ENCODE results near the gene MTCH1.

MTCH1 gene

DNA sequence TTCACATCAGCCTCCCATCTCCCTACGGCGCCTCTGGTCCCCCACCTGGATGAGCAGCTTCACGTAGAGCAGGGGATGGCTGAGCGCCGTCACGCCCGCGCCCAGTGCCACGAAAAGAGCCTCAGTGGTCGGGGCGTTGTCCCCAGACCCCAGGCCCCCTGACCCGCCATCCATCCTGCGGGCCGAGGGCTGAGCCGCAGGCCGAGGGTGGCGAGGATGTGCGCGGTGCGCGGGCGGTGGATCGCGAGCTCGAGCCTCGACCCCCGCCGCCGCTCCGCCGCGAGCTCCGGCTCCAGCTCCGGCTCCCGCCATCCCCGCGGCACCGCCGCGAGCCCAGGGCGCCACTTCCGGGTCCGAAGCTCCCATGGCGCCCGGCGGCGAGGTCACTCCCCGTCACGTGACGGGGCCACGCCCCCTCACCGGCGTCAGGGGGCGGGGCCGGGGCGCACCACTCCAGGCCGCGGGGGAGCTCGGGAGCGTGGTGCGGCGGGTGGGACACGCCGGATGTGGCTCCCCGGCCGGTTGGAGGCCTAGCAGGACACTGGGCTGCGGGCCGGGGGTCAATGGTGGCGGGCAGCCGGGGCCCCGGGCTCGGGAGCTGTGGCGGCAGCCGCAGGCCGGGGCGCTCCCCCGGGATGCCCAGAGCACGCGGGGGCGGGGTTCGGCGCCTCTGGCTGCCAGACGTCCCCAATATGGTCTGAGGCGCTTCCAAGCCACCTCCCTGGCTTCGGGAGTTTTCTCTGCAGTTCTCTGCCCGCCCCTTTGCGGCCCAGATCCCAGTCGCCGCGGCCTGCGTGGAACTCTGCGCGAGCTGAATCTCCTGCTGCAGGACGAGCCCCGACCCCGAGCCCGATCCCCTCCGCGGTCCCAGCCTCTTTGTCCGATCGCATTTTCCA is at the start of gene MTCH1:
Gene MTCH1 (minus strand): TSS at position 389 of the 896 bp plus-strand sequence. CDS start 23 bp downstream, at position 366.
- DNase-seq (ENCODE audit: low read depth, low spot score) = peak; percentile 98

DNA sequence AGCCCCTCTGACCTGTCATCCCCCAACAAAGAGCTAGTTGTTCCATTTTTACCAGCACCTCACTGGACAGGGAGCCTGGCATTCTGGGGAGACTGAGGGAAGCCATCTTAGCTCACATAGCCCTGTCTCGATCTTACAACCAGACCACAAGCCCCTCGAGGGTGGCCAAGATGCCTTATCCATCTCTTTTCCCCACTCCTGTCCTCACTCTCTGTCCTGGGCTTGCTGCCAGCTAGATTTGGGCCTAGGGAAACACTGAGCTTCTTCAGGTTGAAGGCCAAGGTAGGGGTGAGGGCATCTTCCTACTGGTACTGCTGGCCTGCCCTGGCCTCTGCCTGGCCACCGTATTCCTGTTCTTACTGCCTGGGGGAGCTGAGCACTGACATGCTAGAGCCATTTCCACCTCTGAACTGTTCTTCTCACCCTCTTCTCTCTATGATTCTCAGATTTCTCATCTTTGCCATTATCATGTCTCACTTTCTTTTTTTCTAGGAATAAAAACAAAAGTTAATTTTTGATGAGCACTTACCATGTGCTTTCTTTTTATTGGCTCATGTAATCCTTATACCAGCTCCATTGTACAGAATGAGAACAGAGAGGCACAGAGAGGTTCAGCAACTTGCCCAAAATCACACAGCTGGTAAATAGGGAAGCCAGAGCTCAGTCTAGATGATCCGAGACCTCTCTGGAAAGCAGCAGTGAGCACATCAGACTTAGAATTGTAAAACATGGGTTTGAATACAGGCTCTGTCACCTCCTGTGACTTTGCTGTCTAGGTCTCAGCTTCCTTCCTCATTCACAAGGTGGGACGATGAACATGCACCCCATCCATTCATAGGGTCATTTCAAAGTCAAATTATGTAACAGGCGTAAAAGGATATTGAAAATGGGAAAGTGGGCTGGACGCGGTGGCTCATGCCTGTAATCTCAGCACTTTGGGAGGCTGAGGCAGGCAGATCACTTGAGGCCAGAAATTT is 48.1 kb upstream of the MTCH1 start:
- DNase-seq (ENCODE audit: low read depth, low spot score) = no peak

GRCh38 chr6:37033255-37033654 is 47.3 kb upstream of the MTCH1 start:
- DNase-seq (ENCODE audit: low read depth, low spot score) = peak; percentile 16

DNA sequence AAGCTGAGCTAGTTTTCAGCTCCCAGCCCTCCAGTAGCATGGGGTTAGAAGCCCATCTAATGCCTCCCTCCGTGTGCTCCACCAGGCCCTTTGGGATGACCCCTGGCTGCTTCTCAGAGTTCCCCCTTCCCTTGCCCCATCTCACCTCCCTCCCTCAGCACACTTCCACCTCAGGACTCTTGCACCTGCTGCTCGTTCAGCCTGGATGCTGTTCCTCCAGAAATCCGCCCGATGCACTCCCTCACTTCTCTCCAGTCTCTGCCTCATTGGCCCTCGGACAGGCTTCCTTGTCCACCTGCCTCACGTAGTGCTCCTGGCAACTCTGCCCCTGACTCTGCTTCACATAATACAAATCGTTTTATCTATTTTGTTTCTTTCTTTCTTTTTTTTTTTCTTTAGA is 46.2 kb upstream of the MTCH1 start:
- DNase-seq (ENCODE audit: low read depth, low spot score) = no peak

GRCh38 chr6:37030599-37030998 is 44.6 kb upstream of the MTCH1 start:
- no peak for DNase-seq (ENCODE audit: low read depth, low spot score)

DNA sequence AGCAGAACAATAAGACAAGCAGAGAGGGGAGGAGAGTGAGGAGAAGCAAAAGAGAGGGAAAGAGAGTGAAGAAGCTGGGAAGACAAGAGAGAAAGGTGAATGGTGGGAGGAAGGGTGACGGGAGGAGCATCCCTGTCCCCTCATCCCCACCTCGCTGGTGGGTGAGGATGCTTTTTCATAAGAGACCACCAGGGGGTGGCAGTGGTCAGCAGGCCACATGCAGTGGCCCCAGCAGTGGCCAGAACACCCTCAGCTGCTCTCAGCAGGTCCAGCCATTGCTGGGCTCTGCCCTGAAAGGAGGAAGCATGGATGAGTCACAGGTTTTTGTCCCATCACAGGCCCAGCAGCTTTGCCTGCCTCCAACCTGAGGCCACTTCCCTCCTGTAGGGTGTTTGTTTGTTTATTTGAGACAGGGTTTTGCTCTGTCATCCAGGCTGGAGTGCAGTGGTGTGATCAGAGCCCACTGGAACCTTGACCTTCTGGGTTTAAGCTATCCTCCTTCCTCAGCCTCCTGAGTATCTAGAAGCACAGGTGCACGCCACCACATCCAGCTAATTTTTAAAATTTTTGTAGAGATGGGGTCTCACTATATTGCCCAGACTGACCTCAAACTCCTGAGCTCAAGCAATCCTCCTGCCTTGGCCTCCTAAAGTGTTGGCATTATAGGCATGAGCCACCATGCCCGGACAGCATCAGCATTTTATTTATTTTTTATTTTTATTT is 43.4 kb upstream of the MTCH1 start:
- DNase-seq (ENCODE audit: low read depth, low spot score) = peak; percentile 86

DNA sequence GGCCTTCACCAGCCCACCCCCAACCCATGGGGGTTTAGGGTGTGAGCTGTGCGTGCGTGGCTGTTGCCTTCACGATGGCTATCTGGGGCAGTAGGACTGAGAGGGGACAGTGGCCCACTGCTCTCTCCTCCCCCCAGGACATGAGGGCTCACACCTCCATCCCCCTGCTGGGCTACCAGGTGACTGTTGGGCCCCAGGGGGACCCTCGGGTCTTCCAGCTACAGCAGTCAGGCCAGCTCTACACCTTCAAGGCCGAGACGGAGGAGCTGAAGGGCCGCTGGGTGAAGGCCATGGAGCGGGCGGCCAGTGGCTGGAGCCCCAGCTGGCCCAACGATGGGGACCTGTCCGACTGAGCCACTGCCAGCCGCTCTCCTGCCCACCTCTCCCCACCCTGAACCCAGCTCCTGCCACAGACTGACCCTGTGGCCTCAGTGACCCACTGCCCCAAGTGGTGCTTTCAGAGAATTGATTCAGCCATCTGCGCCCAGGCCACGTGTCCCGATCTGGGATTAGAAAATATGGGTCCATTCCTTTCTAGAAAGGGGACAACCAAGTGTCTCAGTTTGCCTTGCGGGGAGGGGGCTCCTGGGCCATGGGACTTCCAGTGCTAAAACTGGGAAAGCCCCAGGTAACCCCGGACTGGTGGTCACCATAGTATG is 41.9 kb upstream of the MTCH1 start:
- DNase-seq (ENCODE audit: low read depth, low spot score) = no peak

- no peak for DNase-seq (ENCODE audit: low read depth, low spot score)
These were observed 41.2 kb upstream of the MTCH1 start for GRCh38 chr6:37027036-37027720.

- DNase-seq (ENCODE audit: low read depth, low spot score) = no peak
These were observed 39.8 kb upstream of the MTCH1 start for GRCh38 chr6:37025621-37026466.

DNA sequence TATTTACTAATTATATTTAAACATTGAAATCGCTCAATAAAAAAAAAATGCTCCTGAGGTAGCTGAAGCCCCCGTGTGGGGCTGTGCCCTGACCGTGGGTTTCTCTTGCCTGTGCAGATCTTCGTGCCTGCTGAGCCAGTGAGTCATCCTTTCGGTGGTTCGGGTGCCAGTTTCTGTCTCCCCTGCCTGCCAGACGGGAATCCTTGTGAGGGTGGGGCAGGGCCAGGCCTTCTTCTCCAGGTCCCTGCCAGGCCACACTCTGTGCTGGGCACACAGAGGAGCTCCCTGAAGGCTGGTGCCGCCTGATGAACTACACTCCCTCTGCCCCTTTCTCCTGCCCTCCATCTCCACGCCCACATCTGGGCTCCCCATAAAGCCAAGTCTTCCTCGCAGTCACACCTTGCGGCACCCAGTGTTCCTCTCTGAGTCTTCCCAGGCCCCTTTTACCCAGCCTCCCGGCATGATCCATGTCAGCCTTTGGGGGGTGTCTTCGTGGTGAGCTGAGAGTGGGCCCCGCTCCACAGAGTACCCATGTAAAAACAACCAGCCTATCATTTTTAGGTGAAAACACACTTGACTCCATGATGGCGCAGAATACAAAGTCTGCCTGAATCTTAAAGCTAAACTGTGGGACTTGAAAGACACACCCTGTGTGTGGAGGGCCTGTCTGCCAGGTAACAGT is 38.8 kb upstream of the MTCH1 start:
- DNase-seq (ENCODE audit: low read depth, low spot score) = peak; percentile 83

- DNase-seq (ENCODE audit: low read depth, low spot score) = no peak
These were observed 36.3 kb upstream of the MTCH1 start for GRCh38 chr6:37022135-37022863.

DNA sequence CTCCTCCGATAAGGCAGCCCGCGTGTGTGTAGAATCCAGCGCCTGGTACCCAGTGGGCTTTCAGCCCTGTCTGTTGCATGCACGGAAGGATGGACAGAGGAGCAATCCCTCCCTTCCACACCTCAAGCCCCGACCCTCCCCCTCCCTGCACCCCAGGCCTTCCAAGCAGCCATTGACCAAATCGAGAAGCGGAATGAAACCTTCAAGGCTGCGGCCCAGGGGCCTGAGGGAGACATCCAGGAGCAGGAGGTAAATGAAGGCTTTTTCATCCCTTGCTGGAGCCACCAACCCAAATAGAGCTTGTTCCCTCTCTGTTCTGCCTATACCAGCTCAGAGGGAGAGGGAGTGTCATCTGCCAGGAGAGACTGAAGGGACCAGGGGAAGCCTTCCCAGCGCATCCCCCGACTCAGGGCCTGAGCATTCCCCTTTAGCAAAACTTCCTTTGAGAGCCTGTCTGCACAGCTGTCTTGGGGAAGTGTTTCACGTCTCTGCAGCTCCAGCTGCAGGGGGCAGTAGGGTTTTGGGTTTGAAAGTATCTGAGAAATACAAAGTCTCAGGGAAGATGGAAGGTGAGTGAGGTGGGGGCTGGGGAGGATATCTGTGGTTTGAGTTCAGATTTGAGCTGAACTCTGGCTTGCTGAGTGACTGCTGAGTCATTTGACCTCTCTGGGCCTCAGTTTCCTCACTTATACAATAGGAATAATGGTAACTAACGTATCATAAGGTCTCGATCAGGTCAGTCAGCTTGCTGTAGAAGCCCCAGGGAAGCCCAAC is 35.5 kb upstream of the MTCH1 start:
- DNase-seq (ENCODE audit: low read depth, low spot score) = peak; percentile 62

DNA sequence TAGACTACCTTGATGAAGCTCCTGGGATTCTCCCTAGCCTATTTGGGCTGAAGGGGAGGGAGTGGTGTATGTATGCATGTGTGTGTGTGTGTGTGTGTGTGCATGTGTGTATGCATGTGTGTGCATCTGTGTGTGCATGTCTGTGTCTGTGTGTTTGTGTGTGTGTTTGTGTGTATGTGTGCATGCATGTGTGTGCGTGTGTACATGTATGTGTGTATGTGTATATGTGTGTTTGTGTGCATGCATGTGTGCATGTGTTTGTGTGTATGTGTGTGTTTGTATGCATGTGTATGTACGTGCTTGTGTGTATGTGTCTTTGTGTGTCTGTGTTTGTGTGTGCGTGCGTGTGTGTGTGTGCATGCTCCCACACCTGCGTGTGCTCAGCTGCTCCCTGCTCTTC is 34.8 kb upstream of the MTCH1 start:
- no peak for DNase-seq (ENCODE audit: low read depth, low spot score)

- no peak for DNase-seq (ENCODE audit: low read depth, low spot score)
These were observed 34.4 kb upstream of the MTCH1 start for GRCh38 chr6:37020381-37020780.

DNA sequence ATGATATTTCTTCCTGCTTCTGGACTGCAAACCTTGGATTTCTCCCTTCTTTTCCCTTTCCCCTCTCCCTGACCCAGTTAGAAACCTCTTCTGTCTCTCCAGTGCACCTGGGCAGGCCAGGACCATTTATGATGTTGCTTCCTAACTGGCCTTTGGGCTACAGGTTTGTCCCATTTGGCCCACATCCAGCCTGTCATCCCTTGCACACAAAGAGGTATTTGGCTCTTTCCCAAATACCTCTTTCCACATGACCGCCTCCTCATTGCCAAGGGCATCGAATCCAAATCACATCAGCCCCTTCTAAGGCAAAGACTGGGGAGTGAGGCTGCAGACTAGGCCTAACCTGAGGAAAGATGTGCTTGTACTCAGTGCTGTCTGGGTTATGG is 33.1 kb upstream of the MTCH1 start:
- DNase-seq (ENCODE audit: low read depth, low spot score) = peak; percentile 65

DNA sequence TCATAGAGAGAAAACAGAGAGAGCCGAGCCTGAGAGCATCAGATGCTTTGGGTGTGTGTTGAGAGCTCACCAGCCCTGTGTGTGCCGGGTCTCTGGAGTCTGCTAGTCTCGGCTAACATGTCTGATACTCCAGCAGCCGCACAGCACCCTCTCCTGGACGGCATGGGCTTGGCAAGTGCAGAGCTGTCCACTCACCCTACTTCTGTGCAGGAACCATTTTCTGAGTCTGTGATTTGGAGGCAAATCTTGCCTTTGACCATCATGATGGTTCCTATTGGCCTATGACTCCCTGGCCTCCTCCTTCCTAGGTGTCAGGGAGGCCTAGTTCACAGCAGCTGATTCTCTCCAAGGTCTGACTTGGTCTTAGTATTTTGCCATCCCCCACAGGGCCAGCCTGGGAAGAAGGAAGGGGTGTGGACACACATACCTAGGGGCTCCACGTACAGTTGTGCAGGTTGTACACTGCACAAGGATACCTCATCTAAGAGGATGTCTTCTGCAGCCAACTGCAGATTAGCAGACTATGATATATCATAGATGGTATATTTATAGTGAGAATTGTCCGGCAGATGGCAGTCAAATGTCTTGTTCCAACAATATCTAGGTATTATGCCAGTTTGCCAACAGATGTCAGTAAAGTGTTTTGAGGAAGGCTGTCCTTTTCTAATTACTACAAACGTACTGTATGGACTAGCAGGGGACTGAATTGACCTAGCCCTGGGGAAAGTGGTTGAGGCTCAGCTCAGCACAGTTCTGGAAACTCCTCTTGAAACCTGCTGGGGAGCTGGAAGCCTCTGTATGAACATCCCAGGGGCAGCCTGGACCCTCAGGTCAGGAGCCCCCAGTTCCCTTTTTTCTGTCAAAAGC is 32.4 kb upstream of the MTCH1 start:
- DNase-seq (ENCODE audit: low read depth, low spot score) = peak; percentile 95

Data from astrocyte of the hippocampus (primary cell).